SK-N-SH (cell line): Measurements from ENCODE around the gene SLC35A2. TPM values are rescaled to one million over a fixed set of nuclear protein-coding genes. Genes with fewer than 3 reads are reported as not detected.
A peak's percentile ranks its signal among the peaks of the same experiment; 100 is the strongest.

Experiments
- CTCF ChIA-PET: fragments of 300-600, 350-600 bp; formaldehyde crosslinking; extraction: SDS; loops from one replicate; lab custom pipeline; 2021; lab: Yijun Ruan, JAX
- POLR2A ChIA-PET: fragments of 350-600 bp; sonication (Branson Sonifier 250); formaldehyde crosslinking; extraction: SDS; loops from one replicate; lab custom pipeline; 2020; ENCODE audit warnings: antibody characterized with exemption, inconsistent platforms; lab: Yijun Ruan, JAX
- DNase-seq: peaks from one replicate; pipeline ENCODE4 v3.0.0; 2012
- H2AFZ ChIP-seq: fragments of 200-600 bp; sonication (generic); 2 replicates; pipeline ENCODE4 v1.8.1; 2016; ENCODE audit warnings: antibody characterized with exemption, mild to moderate bottlenecking, low read depth
- H3F3A ChIP-seq: fragments of 200-600 bp; sonication (generic); replicated peaks from 2 replicates; pipeline ENCODE3; 2016; ENCODE audit warnings: antibody characterized with exemption, mild to moderate bottlenecking; ENCODE audit not compliant: insufficient read depth
- H3K27ac ChIP-seq, 2 experiments: fragments of 200-500 bp in 1 of 2; fragments of 200-600 bp in 1 of 2; sonication (Bioruptor generic) in 1 of 2; sonication (generic), shearing (Covaris generic) in 1 of 2; 2 replicates each; pipeline versions ENCODE4 v1.5.1 to v1.6.1; 2014 to 2016; ENCODE audit warnings: low read depth in 2 of 2, inconsistent platforms in 1 of 2, low read length in 1 of 2, mild to moderate bottlenecking in 1 of 2, mixed read lengths in 1 of 2
- H3K27me3 ChIP-seq: fragments of 200-600 bp; sonication (generic), shearing (Covaris generic); 2 replicates; pipeline ENCODE4 v1.6.1; 2016; ENCODE audit warnings: mixed run types; ENCODE audit not compliant: insufficient read depth
- H3K36me3 ChIP-seq, 2 experiments: fragments of 200-500 bp in 1 of 2; fragments of 200-600 bp in 1 of 2; sonication (Bioruptor generic) in 1 of 2; sonication (generic) in 1 of 2; replicated peaks in 1 of 2; 2 replicates each; pipeline versions ENCODE3 to v1.5.1; 2014 to 2016; ENCODE audit warnings: low read length in 1 of 2, mild to moderate bottlenecking in 1 of 2; ENCODE audit not compliant: insufficient read depth in 2 of 2, control insufficient read depth in 1 of 2
- H3K4me1 ChIP-seq, 2 experiments: fragments of 200-500 bp in 1 of 2; fragments of 200-600 bp in 1 of 2; sonication (Bioruptor generic) in 1 of 2; sonication (generic), shearing (Covaris generic) in 1 of 2; 2 replicates each; pipeline versions ENCODE4 v1.5.1 to v1.6.1; 2014 to 2016; ENCODE audit warnings: low read depth in 1 of 2, low read length in 1 of 2, mixed run types in 1 of 2; ENCODE audit not compliant: insufficient read depth in 2 of 2, control insufficient read depth in 1 of 2
- H3K4me2 ChIP-seq: fragments of 200-600 bp; sonication (generic), shearing (Covaris generic); 2 replicates; pipeline ENCODE4 v1.6.1; 2017; ENCODE audit warnings: mixed run types
- H3K4me3 ChIP-seq, 2 experiments: fragments of 200-500 bp in 1 of 2; fragments of 200-600 bp in 1 of 2; sonication (Bioruptor generic) in 1 of 2; sonication (generic), shearing (Covaris generic) in 1 of 2; 2 replicates each; pipeline versions ENCODE4 v1.5.1 to v1.8.1; 2014 to 2016; ENCODE audit warnings: low read depth in 2 of 2, inconsistent platforms in 1 of 2, low read length in 1 of 2, mild to moderate bottlenecking in 1 of 2, mixed read lengths in 1 of 2, moderate library complexity in 1 of 2
- H3K79me2 ChIP-seq: fragments of 200-600 bp; sonication (generic); 2 replicates; pipeline ENCODE4 v1.8.1; 2017; ENCODE audit warnings: mild to moderate bottlenecking; ENCODE audit not compliant: insufficient read depth
- H3K9ac ChIP-seq: fragments of 200-600 bp; sonication (generic); 2 replicates; pipeline ENCODE4 v1.6.1; 2017; ENCODE audit warnings: mixed run types
- H3K9me2 ChIP-seq: fragments of 200-600 bp; sonication (generic); 2 replicates; pipeline ENCODE4 v1.6.1; 2017; ENCODE audit warnings: mixed run types
- H3K9me3 ChIP-seq: fragments of 200-600 bp; sonication (generic); 2 replicates; pipeline ENCODE4 v1.6.1; 2017; ENCODE audit warnings: mixed run types, mild to moderate bottlenecking, moderate library complexity
- H4K20me1 ChIP-seq: fragments of 200-600 bp; sonication (generic); 2 replicates; pipeline ENCODE4 v1.6.1; 2017; ENCODE audit warnings: mild to moderate bottlenecking, mixed run types; ENCODE audit not compliant: insufficient read depth
- ELF1 ChIP-seq: IDR thresholded peaks from 2 replicates; pipeline ENCODE4 v1.4.0; 2012
- EP300 ChIP-seq, 2 experiments: IDR thresholded peaks; 2 replicates each; pipeline versions ENCODE4 v1.4.0 to v1.6.1; 2012; ENCODE audit warnings: borderline replicate concordance in 1 of 2, low read depth in 1 of 2, low read length in 1 of 2
- FOSL2 ChIP-seq: IDR thresholded peaks from 2 replicates; pipeline ENCODE4 v1.4.0; 2012; ENCODE audit warnings: low read depth, mild to moderate bottlenecking, moderate library complexity, borderline replicate concordance
- FOXJ3 ChIP-seq: sonication (generic); formaldehyde crosslinking; IDR thresholded peaks from 2 replicates; pipeline ENCODE4 v1.5.1; 2020; ENCODE audit warnings: mild to moderate bottlenecking, missing genetic modification reagents
- GABPA ChIP-seq: IDR thresholded peaks from 2 replicates; pipeline ENCODE4 v1.4.0; 2012; ENCODE audit warnings: low read depth, mild to moderate bottlenecking
- JUND ChIP-seq: IDR thresholded peaks from 2 replicates; pipeline ENCODE4 v1.4.0; 2012
- MXI1 ChIP-seq: IDR thresholded peaks from 2 replicates; pipeline ENCODE4 v1.6.1; 2012; ENCODE audit warnings: mild to moderate bottlenecking, low read depth, low read length, improper control_type of control experiment
- NFIC ChIP-seq: IDR thresholded peaks from 2 replicates; pipeline ENCODE4 v1.4.0; 2012; ENCODE audit warnings: borderline replicate concordance
- NRF1 ChIP-seq: IDR thresholded peaks from 2 replicates; pipeline ENCODE4 v1.6.1; 2012; ENCODE audit warnings: low read depth, mild to moderate bottlenecking, low read length
- PBX3 ChIP-seq: IDR thresholded peaks from 2 replicates; pipeline ENCODE4; 2012
- POLR2AphosphoS5 ChIP-seq: IDR thresholded peaks from 2 replicates; pipeline ENCODE4 v1.6.1; 2012; ENCODE audit warnings: low read depth, low read length
- RAD21 ChIP-seq: IDR thresholded peaks from 2 replicates; pipeline ENCODE4 v1.6.1; 2012; ENCODE audit warnings: mild to moderate bottlenecking, low read length
- REST ChIP-seq: IDR thresholded peaks from 2 replicates; pipeline ENCODE4 v1.6.1; 2012; ENCODE audit warnings: mild to moderate bottlenecking, low read depth, low read length, moderate library complexity
- TAF1 ChIP-seq: IDR thresholded peaks from 2 replicates; pipeline ENCODE4 v1.6.1; 2012; ENCODE audit warnings: low read depth, mild to moderate bottlenecking, low read length, moderate library complexity, borderline replicate concordance
- TCF12 ChIP-seq: IDR thresholded peaks from 2 replicates; pipeline ENCODE4 v1.4.0; 2012
- TEAD4 ChIP-seq: IDR thresholded peaks from 2 replicates; pipeline ENCODE4 v1.4.0; 2012; ENCODE audit warnings: mild to moderate bottlenecking, borderline replicate concordance; ENCODE audit not compliant: insufficient read depth
- ZBTB33 ChIP-seq: IDR thresholded peaks from 2 replicates; pipeline ENCODE4 v1.4.0; 2012; ENCODE audit warnings: low read depth, borderline replicate concordance
- WGBS: methylation state at CpG from one replicate; pipeline ENCODE4 v1.1.6; 2017; ENCODE audit warnings: low lambda C conversion rate; 5-methylcytosine and 5-hydroxymethylcytosine counted together
- polyA plus RNA-seq, 3 experiments: library from polyadenylated mRNA; depleted of rRNA; stranded (reverse); fragments of >200 nt; gene quantifications; 2 replicates each; pipeline ENCODE4 v1.2.3, GENCODE V29; 2012

The SLC35A2 gene
- polyA plus RNA-seq, 1 of the 3 experiments (the other 2 are of a cell fraction): 71.3 TPM

GRCh38 chrX:48864210-48864609 is 47.2 kb downstream of the SLC35A2 start:
- no peaks in the 10 kb centered on the region for H4K20me1 ChIP-seq
- no peaks in the 10 kb centered on the region for H3K36me3 ChIP-seq
- no peaks in the 10 kb centered on the region for H3K4me1 ChIP-seq
- TF ChIP-seq POLR2AphosphoS5 (peak; percentile 23; the same call in 1 of the 2 replicates), NRF1 (no peak), FOXJ3 (CRISPR knock-in tag) (no peak), JUND (no peak), TCF12 (peak; percentile 74), PBX3 (peak; percentile 71), NFIC (peak; percentile 75), RAD21 (no peak), REST (no peak), FOSL2 (no peak), MXI1 (no peak), TEAD4 (no peak), TAF1 (no peak), ZBTB33 (no peak), EP300 (IDR thresholded peaks at IDR 0.05; ENCODE audit: borderline replicate concordance in 1 of 2, low read depth in 1 of 2, low read length in 1 of 2) (no peak), ELF1 (no peak), GABPA (no peak)
- peaks cover 4% of the 10 kb centered on the region for H3F3A ChIP-seq
- no peak overlapping the region for H3K4me3 ChIP-seq
- H3K9ac ChIP-seq: no peak overlapping the region
- WGBS: 18% methylated on average over 4 of the region's 4 CpGs
- DNase-seq: no peak
- peaks cover 40% of the 10 kb centered on the region for H3K27me3 ChIP-seq
- H3K4me2 ChIP-seq: no peak overlapping the region; the same call in 1 of the 2 replicates
- CTCF ChIA-PET: no interaction called here
- POLR2A ChIA-PET: no interaction called here
- no peaks in the 10 kb centered on the region for H3K9me2 ChIP-seq
- no peaks in the 10 kb centered on the region for H3K79me2 ChIP-seq
- no peak overlapping the region for H2AFZ ChIP-seq
- no peaks in the 10 kb centered on the region for H3K9me3 ChIP-seq
- no peak overlapping the region for H3K27ac ChIP-seq
